Cardiac muscle cell (in vitro differentiated cells and primary cell): Measurements from ENCODE around the gene TLX2. TPM values are rescaled to one million over a fixed set of nuclear protein-coding genes. Genes with fewer than 3 reads are reported as not detected.

Experiments used
- DNase-seq, 2 donors: peaks; one replicate each; pipeline versions ENCODE4 v3.0.0 to v3.0.0-alpha.2; 2010 to 2017; ENCODE audit warnings: low read depth in 1 of 2, low spot score in 1 of 2
- H3K27ac ChIP-seq: fragments of 200-600 bp; sonication (generic); 2 replicates; pipeline ENCODE4 v1.5.1; 2016
- H3K27me3 ChIP-seq: fragments of 200-600 bp; sonication (generic); 2 replicates; pipeline ENCODE4 v1.6.0; 2016; ENCODE audit warnings: control low read depth
- H3K36me3 ChIP-seq: fragments of 200-600 bp; sonication (generic); 2 replicates; pipeline ENCODE4 v1.5.1; 2016; ENCODE audit warnings: control low read depth
- H3K4me1 ChIP-seq: fragments of 200-600 bp; sonication (generic); 2 replicates; pipeline ENCODE4 v1.8.1; 2017; ENCODE audit warnings: low read depth, mild to moderate bottlenecking, mixed run types
- H3K4me3 ChIP-seq: fragments of 200-600 bp; sonication (generic); 2 replicates; pipeline ENCODE4 v1.5.1; 2016; ENCODE audit warnings: mild to moderate bottlenecking
- H3K9me3 ChIP-seq: fragments of 200-600 bp; sonication (generic); 2 replicates; pipeline ENCODE4 v1.5.1; 2017; ENCODE audit warnings: low read depth, mild to moderate bottlenecking, control low read depth
- CTCF ChIP-seq: IDR thresholded peaks from 2 replicates; pipeline ENCODE4 v1.5.1; 2012; ENCODE audit warnings: low read depth, mild to moderate bottlenecking, low read length
- polyA plus RNA-seq: library from polyadenylated mRNA; unstranded; fragments of >200 nt; fragmentation: Nextera tagmentation; extraction: Ambion mirVana; gene quantifications from 2 replicates; pipeline ENCODE4 v1.2.1, GENCODE V29; 2016
- total RNA-seq: library from RNA; depleted of rRNA; stranded (reverse); fragments of >200 nt; gene quantifications from 2 replicates; pipeline ENCODE4 v1.2.3, GENCODE V29; 2016

TLX2 gene
- total and polyA plus RNA-seq, 2 experiments from 2014 or later, result 0.06 TPM; not detected in 1

DNA sequence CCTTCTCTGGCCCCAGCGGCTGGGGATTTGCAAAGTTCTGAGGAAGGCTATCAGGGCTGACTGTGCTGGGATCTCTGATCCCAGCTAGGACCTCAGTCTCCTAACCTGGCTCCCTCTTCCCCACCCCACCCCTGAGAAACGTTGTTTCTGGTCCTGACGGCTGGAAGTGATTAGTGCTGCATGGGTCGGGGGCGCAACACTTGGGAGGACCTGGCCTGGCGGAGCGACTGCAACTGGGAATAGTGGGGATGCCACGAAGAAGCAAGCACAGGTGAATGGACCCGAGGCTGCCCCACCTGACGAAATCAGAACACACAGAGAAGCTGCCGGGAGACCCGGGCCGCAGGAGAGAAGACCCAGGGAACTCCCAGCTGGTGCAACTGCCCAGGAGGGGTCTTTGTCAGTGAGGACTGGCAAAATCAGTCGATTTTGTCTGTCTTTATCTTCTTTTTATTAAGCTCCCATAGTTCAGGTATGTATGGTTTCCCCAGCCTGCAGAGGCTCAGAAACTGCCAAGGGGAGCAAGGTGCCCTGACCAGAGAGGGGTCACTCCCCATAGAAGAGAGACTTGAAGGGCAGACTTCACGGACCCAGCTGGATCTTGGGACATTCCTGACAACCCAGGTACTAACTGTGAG is 14.2 kb upstream of the TLX2 start:
- no peak for DNase-seq
- no peaks in the 10 kb centered on the region for H3K9me3 ChIP-seq
- peak overlapping the region; percentile 28 for H3K4me3 ChIP-seq
- H3K27ac ChIP-seq, result no peak overlapping the region
- TF ChIP-seq CTCF, result no peak
- H3K36me3 ChIP-seq, result no peaks in the 10 kb centered on the region
- peaks cover 17% of the 10 kb centered on the region for H3K4me1 ChIP-seq
- peaks cover 100% of the 10 kb centered on the region for H3K27me3 ChIP-seq

DNA sequence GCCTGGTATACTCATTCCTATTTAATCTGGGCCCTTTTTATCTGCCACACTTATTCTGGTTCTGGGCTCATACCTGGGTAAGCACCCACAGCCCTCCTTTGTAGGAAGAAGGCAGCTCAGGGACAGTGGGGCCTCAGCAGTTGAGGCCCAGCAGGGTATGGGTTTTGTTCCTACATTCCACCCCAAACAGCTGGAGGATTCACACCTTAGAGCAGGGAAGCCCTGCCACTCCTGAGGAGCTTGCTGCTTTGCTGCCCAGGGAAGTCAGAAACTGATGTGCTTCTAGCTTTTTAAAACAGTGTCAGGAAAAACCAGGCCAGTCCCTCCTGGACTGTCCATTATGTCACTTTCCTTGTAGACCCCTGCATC is 13.7 kb upstream of the TLX2 start:
- no peak overlapping the region for H3K4me3 ChIP-seq
- peaks cover 4% of the 10 kb centered on the region for H3K36me3 ChIP-seq
- H3K27me3 ChIP-seq, result peaks cover 100% of the 10 kb centered on the region
- peaks cover 17% of the 10 kb centered on the region for H3K4me1 ChIP-seq
- no peak for TF ChIP-seq CTCF
- H3K9me3 ChIP-seq, result no peaks in the 10 kb centered on the region
- no peak overlapping the region for H3K27ac ChIP-seq
- DNase-seq, result no peak

GRCh38 chr2:74501335-74502071 is 12.7 kb upstream of the TLX2 start:
- H3K4me3 ChIP-seq, result no peak overlapping the region
- H3K36me3 ChIP-seq, result peaks cover 4% of the 10 kb centered on the region
- no peak for TF ChIP-seq CTCF
- H3K27me3 ChIP-seq, result peaks cover 93% of the 10 kb centered on the region
- H3K9me3 ChIP-seq, result no peaks in the 10 kb centered on the region
- H3K4me1 ChIP-seq, result peaks cover 17% of the 10 kb centered on the region
- H3K27ac ChIP-seq, result no peak overlapping the region
- DNase-seq, result no peak

DNA sequence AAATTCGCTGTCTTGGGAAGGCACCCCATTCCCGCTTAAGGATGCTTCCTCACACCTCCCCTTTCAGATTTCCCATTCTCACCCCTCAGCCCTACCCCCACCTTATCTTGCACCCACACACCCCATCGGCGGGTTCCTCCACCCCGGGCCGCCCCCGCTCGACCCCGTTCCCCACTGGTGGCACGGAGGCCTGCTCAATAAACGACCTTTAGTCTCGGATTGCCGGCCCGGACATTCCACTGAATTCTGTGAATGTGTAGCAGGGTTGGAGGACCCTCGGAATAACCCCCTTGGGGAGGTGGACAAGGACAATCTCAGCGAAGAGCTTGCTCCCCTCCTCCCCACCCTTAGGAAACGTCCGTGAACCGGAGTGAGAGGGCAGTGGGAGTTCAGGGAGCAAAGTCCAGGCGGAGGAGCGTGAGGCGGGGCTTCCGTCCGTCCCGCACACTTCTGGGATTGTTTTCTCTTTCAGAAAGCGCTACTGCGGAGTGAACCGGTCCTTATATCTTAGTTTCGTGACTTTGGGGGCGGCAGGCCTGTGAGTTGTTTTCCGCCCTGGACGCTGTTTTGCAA is 12.0 kb upstream of the TLX2 start:
- no peaks in the 10 kb centered on the region for H3K9me3 ChIP-seq
- peaks cover 86% of the 10 kb centered on the region for H3K27me3 ChIP-seq
- H3K36me3 ChIP-seq, result peaks cover 4% of the 10 kb centered on the region
- H3K4me1 ChIP-seq, result peaks cover 17% of the 10 kb centered on the region
- peak overlapping the region; percentile 19 for H3K4me3 ChIP-seq
- no peak for TF ChIP-seq CTCF
- DNase-seq, result no peak
- no peak overlapping the region for H3K27ac ChIP-seq

- DNase-seq, result peak; percentile 39 to 93
- no peaks in the 10 kb centered on the region for H3K9me3 ChIP-seq
- H3K36me3 ChIP-seq, result peaks cover 4% of the 10 kb centered on the region
- H3K4me3 ChIP-seq, result peak overlapping the region; percentile 19
- peak; percentile 52 for TF ChIP-seq CTCF
- peaks cover 15% of the 10 kb centered on the region for H3K4me1 ChIP-seq
- H3K27ac ChIP-seq, result no peak overlapping the region
- H3K27me3 ChIP-seq, result peaks cover 79% of the 10 kb centered on the region
These were observed 11.3 kb upstream of the TLX2 start for GRCh38 chr2:74502720-74503505.
